ENCODE measurements around the gene DHRS9.
"Not testable (repeated sequence)": the region's sequence is repeated elsewhere in the genome, so short reads cannot be mapped to it uniquely, and the experiment has no call there.

The DHRS9 gene

GRCh38 chr2:169069341-169069740 is at the start of gene DHRS9:
TSS of gene DHRS9 (plus strand) at chr2:169069563. CDS start at chr2:169081582, 12,019 bp downstream.
- no peak for DNase-seq (ENCODE audit: low read depth)

- DNase-seq (ENCODE audit: low read depth): no peak
These were observed 46.2 kb upstream of the DHRS9 start for GRCh38 chr2:169023161-169023560.

GRCh38 chr2:169026056-169026455 is 43.3 kb upstream of the DHRS9 start:
- DNase-seq (ENCODE audit: low read depth): no peak

GRCh38 chr2:169027234-169027633 is 42.1 kb upstream of the DHRS9 start:
- no peak for DNase-seq (ENCODE audit: low read depth)

GRCh38 chr2:169029341-169029740 is 40.0 kb upstream of the DHRS9 start:
- no peak for DNase-seq (ENCODE audit: low read depth)

- no peak for DNase-seq (ENCODE audit: low read depth)
These were observed 38.2 kb upstream of the DHRS9 start, which contains the start of gene ABCB11 for GRCh38 chr2:169031202-169031601. TSS of gene ABCB11 (minus strand) at chr2:169031324. CDS start at chr2:169018125, 13,199 bp downstream.

GRCh38 chr2:169034256-169034655 is 35.1 kb upstream of the DHRS9 start:
- DNase-seq (ENCODE audit: low read depth): no peak

GRCh38 chr2:169034984-169035544 is 34.3 kb upstream of the DHRS9 start:
- no peak for DNase-seq (ENCODE audit: low read depth)

GRCh38 chr2:169035887-169036286 is 33.5 kb upstream of the DHRS9 start:
- no peak for DNase-seq (ENCODE audit: low read depth)

GRCh38 chr2:169036736-169037440 is 32.5 kb upstream of the DHRS9 start:
- DNase-seq (ENCODE audit: low read depth): no peak

- no peak for DNase-seq (ENCODE audit: low read depth)
These were observed 31.0 kb upstream of the DHRS9 start for GRCh38 chr2:169038338-169038757.

- no peak for DNase-seq (ENCODE audit: low read depth)
These were observed 29.7 kb upstream of the DHRS9 start for GRCh38 chr2:169039702-169040101.

- no peak for DNase-seq (ENCODE audit: low read depth)
These were observed 27.8 kb upstream of the DHRS9 start for GRCh38 chr2:169041594-169041993.

- no peak for DNase-seq (ENCODE audit: low read depth)
These were observed 26.5 kb upstream of the DHRS9 start for GRCh38 chr2:169042856-169043255.

GRCh38 chr2:169046440-169047151 is 22.8 kb upstream of the DHRS9 start:
- no peak for DNase-seq (ENCODE audit: low read depth)

- DNase-seq (ENCODE audit: low read depth): no peak
These were observed 21.8 kb upstream of the DHRS9 start for GRCh38 chr2:169047256-169048250.

GRCh38 chr2:169049142-169049541 is 20.2 kb upstream of the DHRS9 start:
- DNase-seq (ENCODE audit: low read depth): no peak

GRCh38 chr2:169050476-169051240 is 18.7 kb upstream of the DHRS9 start:
- no peak for DNase-seq (ENCODE audit: low read depth)

- not testable (repeated sequence) for DNase-seq (ENCODE audit: low read depth)
These were observed 14.8 kb upstream of the DHRS9 start for GRCh38 chr2:169054575-169054974.

- not testable (repeated sequence) for DNase-seq (ENCODE audit: low read depth)
These were observed 5.2 kb upstream of the DHRS9 start for GRCh38 chr2:169064199-169064598.

GRCh38 chr2:169065422-169065821 is 3.9 kb upstream of the DHRS9 start:
- DNase-seq (ENCODE audit: low read depth): no peak
